BJ (cell line): ENCODE results near the gene ESRRB. TPM values are rescaled to one million over a fixed set of nuclear protein-coding genes. Genes with fewer than 3 reads are reported as not detected.

Source experiments
- CTCF ChIA-PET: fragments of 350-600 bp; formaldehyde crosslinking; extraction: SDS; loops from one replicate; lab custom pipeline; 2021; ENCODE audit warnings: antibody characterized with exemption, inconsistent platforms; lab: Yijun Ruan, JAX
- POLR2A ChIA-PET: fragments of 300-600 bp; sonication (Branson Sonifier 250); formaldehyde crosslinking; extraction: SDS; loops from one replicate; lab custom pipeline; 2021; ENCODE audit warnings: antibody characterized with exemption; lab: Charles Lee
- DNase-seq: peaks from one replicate; pipeline ENCODE4 v3.0.0-alpha.2; 2011; ENCODE audit warnings: low read depth
- H3K27me3 ChIP-seq: 2 replicates; pipeline ENCODE4 v1.6.0; 2011; ENCODE audit warnings: low read length; ENCODE audit not compliant: control insufficient read depth, insufficient read depth
- H3K36me3 ChIP-seq: 2 replicates; pipeline ENCODE4 v1.5.1; 2011; ENCODE audit warnings: low read length; ENCODE audit not compliant: control insufficient read depth, insufficient read depth
- H3K4me3 ChIP-seq: 2 replicates; pipeline ENCODE4 v1.5.1; 2011; ENCODE audit warnings: low read depth, mild to moderate bottlenecking, control low read depth, low read length
- CTCF ChIP-seq: IDR thresholded peaks from 2 replicates; pipeline ENCODE4 v1.5.1; 2011; ENCODE audit warnings: low read depth, mild to moderate bottlenecking, control low read depth, inconsistent platforms, low read length, moderate library complexity; ENCODE audit not compliant: insufficient read depth
- polyA plus RNA-seq: library from polyadenylated mRNA; depleted of rRNA; stranded (reverse); fragments of >200 nt; gene quantifications from 2 replicates; pipeline ENCODE4 v1.2.3, GENCODE V29; 2011

Gene ESRRB
- polyA plus RNA-seq, 1 experiment: not detected

- TF ChIP-seq CTCF: no peak
- Histone ChIP-seq H3K4me3 (no peak overlapping the region), H3K36me3 (no peaks in the 10 kb centered on the region), H3K27me3 (peaks cover 9% of the 10 kb centered on the region)
- CTCF ChIA-PET: interaction anchor here (1.2 to 9.3 kb wide), 7 partner anchors 9 to 666 kb away, joined by 3 to 122 read pairs (median 7); partner anchors contain the start of gene GPATCH2L
- no peak for DNase-seq
- POLR2A ChIA-PET: no interaction called here
Observed at GRCh38 chr14:76354310-76354709, 21.6 kb upstream of the ESRRB start.

GRCh38 chr14:76355771-76356170 lies 20.2 kb upstream of the ESRRB start:
- no peak for DNase-seq
- ChIA-PET CTCF (interaction anchor here (1.1 to 9.3 kb wide), 3 partner anchors 307 to 646 kb away, joined by 3 to 122 read pairs (median 5); no protein-coding TSS in a partner anchor), POLR2A (no interaction called here)
- Histone ChIP-seq H3K27me3 (peaks cover 7% of the 10 kb centered on the region), H3K36me3 (no peaks in the 10 kb centered on the region), H3K4me3 (no peak overlapping the region)
- TF ChIP-seq CTCF: no peak

GRCh38 chr14:76371066-76371465 lies 4.9 kb upstream of the ESRRB start:
- Histone ChIP-seq H3K36me3 (no peaks in the 10 kb centered on the region), H3K4me3 (no peak overlapping the region), H3K27me3 (peaks cover 19% of the 10 kb centered on the region)
- no peak for DNase-seq
- ChIA-PET POLR2A (no interaction called here), CTCF (interaction anchor here (1.1 to 4.5 kb wide), 2 partner anchors 16 to 19 kb away, joined by 3 to 18 read pairs; no protein-coding TSS in a partner anchor)
- no peak for TF ChIP-seq CTCF

- no peak for DNase-seq
- POLR2A ChIA-PET: no interaction called here
- CTCF ChIA-PET: interaction anchor here (4.5 kb wide), 1 partner anchor 14 kb away, joined by 18 read pairs; no protein-coding TSS in a partner anchor
- no peaks in the 10 kb centered on the region for H3K36me3 ChIP-seq
- H3K4me3 ChIP-seq: no peak overlapping the region
- no peak for TF ChIP-seq CTCF
- peaks cover 36% of the 10 kb centered on the region for H3K27me3 ChIP-seq
Observed at GRCh38 chr14:76373456-76373855, 2.5 kb upstream of the ESRRB start.

- ChIA-PET POLR2A (no interaction called here), CTCF (interaction anchor here (0.6 to 1.1 kb wide), 3 partner anchors 23 to 325 kb away, joined by 3 read pairs; no protein-coding TSS in a partner anchor)
- no peaks in the 10 kb centered on the region for H3K36me3 ChIP-seq
- TF ChIP-seq CTCF: no peak
- DNase-seq: no peak
- H3K4me3 ChIP-seq: no peak overlapping the region
- peaks cover 49% of the 10 kb centered on the region for H3K27me3 ChIP-seq
Observed at GRCh38 chr14:76375484-76375883, 453 bp upstream of the ESRRB start.
